BLaER1 treated with 17β-estradiol and CSF1 and Interleukin-3, amounts not matched to agents 10 nM and 100 nM (cell line): ENCODE measurements around the gene SREBF2.
A peak's percentile ranks its signal among the peaks of the same experiment; 100 is the strongest.

Source experiments
- H3K27ac ChIP-seq, 11 experiments: shearing (Covaris generic); formaldehyde crosslinking; 2 replicates each; pipeline ENCODE4 v1.8.1; 2022
- H3K27me3 ChIP-seq, 11 experiments: shearing (Covaris generic); formaldehyde crosslinking; 2 replicates each; pipeline ENCODE4 v1.8.1; 2022
- H3K36me3 ChIP-seq, 11 experiments: shearing (Covaris generic); formaldehyde crosslinking; 2 replicates each; pipeline ENCODE4 v1.8.1; 2022
- H3K4me1 ChIP-seq, 10 experiments: shearing (Covaris generic); formaldehyde crosslinking; 2 replicates each; pipeline ENCODE4 v1.8.1; 2022
- H3K4me2 ChIP-seq, 11 experiments: shearing (Covaris generic); formaldehyde crosslinking; 2 replicates each; pipeline ENCODE4 v1.8.1; 2022
- H3K4me3 ChIP-seq, 10 experiments: shearing (Covaris generic); formaldehyde crosslinking; 2 replicates each; pipeline ENCODE4 v1.8.1; 2022
- H3K9ac ChIP-seq, 11 experiments: shearing (Covaris generic); formaldehyde crosslinking; 2 replicates each; pipeline ENCODE4 v1.8.1; 2022
- H3K9me3 ChIP-seq, 11 experiments: shearing (Covaris generic); formaldehyde crosslinking; replicated peaks in 1 of 11; 2 replicates each; pipeline ENCODE4 v1.8.1; 2022
- H4K20me1 ChIP-seq, 11 experiments: shearing (Covaris generic); formaldehyde crosslinking; 2 replicates each; pipeline ENCODE4 v1.8.1; 2022
- Cebpa-rat ChIP-seq, 11 experiments: shearing (Covaris generic); IDR thresholded peaks; 2 replicates each; pipeline ENCODE4 v1.8.1; 2022

SREBF2 gene

GRCh38 chr22:41826021-41826420 lies 6.9 kb upstream of the SREBF2 start:
- H3K4me2 ChIP-seq = no peak overlapping the region
- H3K27me3 ChIP-seq = no peaks in the 10 kb centered on the region
- peak overlapping the region in 5 of 11 experiments; percentile 11 to 42 (median 21); a peak in 3 of 22 replicates for H3K27ac ChIP-seq
- H3K4me3 ChIP-seq = no peak overlapping the region
- H3K36me3 ChIP-seq = peaks cover 6 to 36% (median 29%) of the 10 kb centered on the region in 11 experiments; a peak in 17 of 22 replicates
- peaks cover 0 to 14% (median 7%) of the 10 kb centered on the region in 11 experiments; a peak in 5 of 22 replicates for H4K20me1 ChIP-seq
- no peaks in the 10 kb centered on the region for H3K9me3 ChIP-seq
- TF ChIP-seq Cebpa-rat (IDR thresholded peaks at IDR 0.05) = no peak
- H3K4me1 ChIP-seq = peaks cover 35 to 58% (median 45%) of the 10 kb centered on the region in 10 experiments
- peak overlapping the region in 1 of 11 experiments; percentile 52; a peak in 5 of 22 replicates for H3K9ac ChIP-seq

- Histone ChIP-seq H3K27me3 (no peaks in the 10 kb centered on the region), H3K4me3 (no peak overlapping the region), H3K9ac (peak overlapping the region in 1 of 11 experiments; percentile 52; a peak in 3 of 22 replicates), H3K9me3 (no peaks in the 10 kb centered on the region), H3K27ac (peak overlapping the region in 3 of 11 experiments; percentile 13 to 42 (median 21); a peak in 3 of 22 replicates), H3K4me1 (peaks cover 39 to 60% (median 46%) of the 10 kb centered on the region in 10 experiments), H3K4me2 (no peak overlapping the region), H3K36me3 (peaks cover 6 to 36% (median 29%) of the 10 kb centered on the region in 11 experiments; a peak in 17 of 22 replicates), H4K20me1 (peaks cover 0 to 12% (median 7%) of the 10 kb centered on the region in 11 experiments; a peak in 5 of 22 replicates)
- no peak for TF ChIP-seq Cebpa-rat (IDR thresholded peaks at IDR 0.05)
Observed at GRCh38 chr22:41826430-41827383, 6.2 kb upstream of the SREBF2 start.

- H3K27ac ChIP-seq = no peak overlapping the region
- TF ChIP-seq Cebpa-rat (IDR thresholded peaks at IDR 0.05) = no peak
- peak overlapping the region in 2 of 11 experiments; percentile 12 to 26; a peak in 4 of 22 replicates for H3K4me2 ChIP-seq
Observed at GRCh38 chr22:41827671-41828070, 5.2 kb upstream of the SREBF2 start.

GRCh38 chr22:41828516-41828915 lies 4.4 kb upstream of the SREBF2 start:
- TF ChIP-seq Cebpa-rat (IDR thresholded peaks at IDR 0.05) = no peak
- no peak overlapping the region for H3K4me3 ChIP-seq
- H3K9me3 ChIP-seq = no peaks in the 10 kb centered on the region
- no peak overlapping the region for H3K27ac ChIP-seq
- peaks cover 0 to 1% (median 0%) of the 10 kb centered on the region in 11 experiments; a peak in 2 of 22 replicates for H4K20me1 ChIP-seq
- no peak overlapping the region for H3K4me2 ChIP-seq
- no peaks in the 10 kb centered on the region for H3K27me3 ChIP-seq
- no peak overlapping the region for H3K9ac ChIP-seq
- peaks cover 39 to 65% (median 48%) of the 10 kb centered on the region in 10 experiments for H3K4me1 ChIP-seq
- peaks cover 5 to 32% (median 24%) of the 10 kb centered on the region in 11 experiments; a peak in 17 of 22 replicates for H3K36me3 ChIP-seq

More at GRCh38 chr22:41827671-41828070, 5.2 kb upstream of the SREBF2 start:
- Histone ChIP-seq H3K4me3 (no peak overlapping the region), H3K9ac (no peak overlapping the region), H3K27me3 (no peaks in the 10 kb centered on the region), H3K4me1 (peaks cover 39 to 65% (median 48%) of the 10 kb centered on the region in 10 experiments), H4K20me1 (peaks cover 0 to 2% (median 0%) of the 10 kb centered on the region in 11 experiments; a peak in 1 of 22 replicates), H3K36me3 (peaks cover 6 to 36% (median 25%) of the 10 kb centered on the region in 11 experiments; a peak in 17 of 22 replicates), H3K9me3 (no peaks in the 10 kb centered on the region)

GRCh38 chr22:41830174-41830573 lies 2.7 kb upstream of the SREBF2 start:
- H3K9ac ChIP-seq = no peak overlapping the region
- H3K27me3 ChIP-seq = no peaks in the 10 kb centered on the region
- peaks cover 41 to 67% (median 46%) of the 10 kb centered on the region in 10 experiments for H3K4me1 ChIP-seq
- H3K9me3 ChIP-seq = no peaks in the 10 kb centered on the region
- peak overlapping the region in 10 of 11 experiments; percentile 22 to 93 (median 87); a peak in 21 of 22 replicates for H3K4me2 ChIP-seq
- peaks cover 0 to 17% (median 14%) of the 10 kb centered on the region in 11 experiments; a peak in 15 of 22 replicates for H4K20me1 ChIP-seq
- H3K4me3 ChIP-seq = no peak overlapping the region
- TF ChIP-seq Cebpa-rat (IDR thresholded peaks at IDR 0.05) = no peak
- H3K27ac ChIP-seq = peak overlapping the region in 4 of 11 experiments; percentile 3 to 93 (median 60); a peak in 4 of 22 replicates
- peaks cover 0 to 27% (median 18%) of the 10 kb centered on the region in 11 experiments; a peak in 17 of 22 replicates for H3K36me3 ChIP-seq

GRCh38 chr22:41831383-41831782 lies 1.5 kb upstream of the SREBF2 start:
- Histone ChIP-seq H3K9ac (peak overlapping the region in 9 of 11 experiments; percentile 26 to 97 (median 92); a peak in 16 of 22 replicates), H3K4me2 (peak overlapping the region; percentile 68 to 95 (median 88)), H3K27ac (peak overlapping the region in 10 of 11 experiments; percentile 85 to 94 (median 91); a peak in 19 of 22 replicates), H3K36me3 (peaks cover 5 to 28% (median 20%) of the 10 kb centered on the region in 11 experiments; a peak in 21 of 22 replicates), H3K4me1 (peaks cover 47 to 68% (median 52%) of the 10 kb centered on the region in 10 experiments), H3K4me3 (peak overlapping the region in 1 of 10 experiments; percentile 94; a peak in 4 of 20 replicates), H4K20me1 (peaks cover 9 to 29% (median 25%) of the 10 kb centered on the region in 11 experiments; a peak in 17 of 22 replicates), H3K9me3 (no peaks in the 10 kb centered on the region), H3K27me3 (no peaks in the 10 kb centered on the region)
- no peak for TF ChIP-seq Cebpa-rat (IDR thresholded peaks at IDR 0.05)

- Histone ChIP-seq H3K36me3 (peaks cover 11 to 28% (median 21%) of the 10 kb centered on the region in 11 experiments; a peak in 21 of 22 replicates), H3K4me2 (peak overlapping the region; percentile 68 to 95 (median 88)), H4K20me1 (peaks cover 12 to 35% (median 32%) of the 10 kb centered on the region in 11 experiments; a peak in 17 of 22 replicates), H3K4me1 (peaks cover 47 to 68% (median 53%) of the 10 kb centered on the region in 10 experiments), H3K9ac (peak overlapping the region; percentile 90 to 97 (median 94)), H3K4me3 (peak overlapping the region; percentile 70 to 96 (median 90)), H3K27ac (peak overlapping the region; percentile 78 to 94 (median 91)), H3K9me3 (no peaks in the 10 kb centered on the region), H3K27me3 (no peaks in the 10 kb centered on the region)
- TF ChIP-seq Cebpa-rat (IDR thresholded peaks at IDR 0.05) = no peak
Observed at GRCh38 chr22:41831828-41832552, 915 bp upstream of the SREBF2 start.
